CD4-positive, alpha-beta T cell (primary cell): ENCODE measurements around the gene ZDHHC3. TPM values are rescaled to one million over a fixed set of nuclear protein-coding genes. Genes with fewer than 3 reads are reported as not detected.

Source experiments
- ATAC-seq: fragments of 200-7000 bp; cut with Tn5 transposase; one replicate; pipeline ENCODE4 v1.10.0; 2022; ENCODE audit warnings: mild to moderate bottlenecking; ENCODE audit not compliant: poor library complexity
- CTCF ChIA-PET: fragments of 350-600 bp; sonication (Branson Sonifier 250); formaldehyde crosslinking; loops from one replicate; lab custom pipeline; 2021; ENCODE audit warnings: antibody characterized with exemption, inconsistent platforms; lab: Charles Lee
- POLR2A ChIA-PET: fragments of 350-600 bp; sonication (Branson Sonifier 250); formaldehyde crosslinking; loops from one replicate; lab custom pipeline; 2021; ENCODE audit warnings: antibody characterized with exemption, inconsistent platforms; lab: Charles Lee
- DNase-seq, 14 experiments: peaks; one replicate each; pipeline ENCODE4 v3.0.0-alpha.2; 2013 to 2020; ENCODE audit warnings: mixed read lengths in 2 of 14
- H3K27ac ChIP-seq, 2 donors: one replicate each; pipeline versions ENCODE4 v1.5.1 to v1.7.0; 2013; ENCODE audit warnings: low read length in 2 of 2, low read depth in 1 of 2, mild to moderate bottlenecking in 1 of 2
- H3K27me3 ChIP-seq, 2 experiments: 1 replicate in 1 of 2; 2 replicates in 1 of 2; pipeline versions ENCODE4 v1.6.1 to v1.7.0; 2013; ENCODE audit warnings: low read length in 2 of 2, control low read depth in 1 of 2, mild to moderate bottlenecking in 1 of 2, moderate library complexity in 1 of 2; ENCODE audit not compliant: insufficient read depth in 2 of 2, control insufficient read depth in 1 of 2
- H3K36me3 ChIP-seq: one replicate; pipeline ENCODE4 v1.6.1; 2013; ENCODE audit warnings: low read length, control low read depth; ENCODE audit not compliant: insufficient read depth
- H3K4me1 ChIP-seq: one replicate; pipeline ENCODE4 v1.6.1; 2013; ENCODE audit warnings: low read length, control low read depth; ENCODE audit not compliant: insufficient read depth
- H3K4me3 ChIP-seq: one replicate; pipeline ENCODE4 v1.5.1; 2013; ENCODE audit warnings: mild to moderate bottlenecking, low read length, moderate library complexity
- H3K9me3 ChIP-seq, 2 experiments: 1 replicate in 1 of 2; 2 replicates in 1 of 2; pipeline versions ENCODE4 v1.6.1 to v1.7.0; 2013; ENCODE audit warnings: low read length in 2 of 2, mild to moderate bottlenecking in 2 of 2, control low read depth in 1 of 2, moderate library complexity in 1 of 2; ENCODE audit not compliant: control insufficient read depth in 1 of 2, insufficient read depth in 1 of 2
- H3K27ac Mint-ChIP-seq: one replicate; pipeline ENCODE4 v1.8.0; 2020; ENCODE audit warnings: mixed read lengths
- H3K27me3 Mint-ChIP-seq: one replicate; pipeline ENCODE4 v1.8.0; 2021; ENCODE audit warnings: mixed read lengths
- H3K36me3 Mint-ChIP-seq: one replicate; pipeline ENCODE4 v1.8.0; 2021; ENCODE audit warnings: low read depth, mixed read lengths
- H3K4me1 Mint-ChIP-seq: one replicate; pipeline ENCODE4 v1.8.0; 2021; ENCODE audit warnings: low read depth, mixed read lengths
- H3K4me3 Mint-ChIP-seq: one replicate; pipeline ENCODE4 v1.8.0; 2020; ENCODE audit warnings: mild to moderate bottlenecking, mixed read lengths
- H3K9me3 Mint-ChIP-seq: one replicate; pipeline ENCODE4 v1.8.0; 2020; ENCODE audit warnings: mixed read lengths
- intact Hi-C, 2 experiments: fragments of 100-400 bp; cut with DNase I in 1 of 2; cut with micrococcal nuclease in 1 of 2; formaldehyde crosslinking; loops; one replicate each; pipeline versions ENCODE4 v1.15.1 to v1.9.0; 2023 to 2025; cut with DNase I, micrococcal nuclease
- total RNA-seq, 174 experiments: library from RNA in 2 of 174; stranded (reverse) in 2 of 174; gene quantifications; one replicate each; pipeline ENCODE4 v1.2.3 and lab custom pipeline; 2021 to 2026
- TF ChIP-seq, protein P1 (sequence below): fragments of 200-600 bp; IDR thresholded peaks from one replicate; pipeline ENCODE4 v1.8.0; 2022; ENCODE audit warnings: antibody characterized with exemption, mild to moderate bottlenecking

The ZDHHC3 gene
- total RNA-seq, 2 experiments from 2014 or later: 34.4 to 34.6 TPM

DNA sequence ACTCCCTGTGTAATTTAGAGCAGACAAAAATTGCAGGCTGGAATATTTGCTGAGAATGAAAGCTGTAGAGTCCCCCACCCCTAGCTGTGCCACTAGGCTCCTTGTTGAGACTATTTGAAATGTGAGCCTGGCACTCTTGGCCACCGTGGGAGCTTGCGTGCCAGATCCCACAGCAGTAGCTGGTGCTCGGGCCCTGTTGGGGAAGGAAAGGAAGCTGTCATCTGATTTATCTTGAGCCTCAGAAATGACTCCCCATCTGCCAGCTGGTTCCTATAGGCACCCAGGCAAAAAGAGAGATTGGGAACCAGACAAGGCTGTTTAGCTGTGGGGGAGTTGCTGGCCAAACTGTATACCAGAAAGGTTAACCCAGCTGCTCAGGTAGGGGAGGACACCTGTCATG is 26.7 kb upstream of the ZDHHC3 start:
- peaks cover 86% of the 10 kb centered on the region for H3K36me3 Mint-ChIP-seq
- H3K27ac Mint-ChIP-seq: peak overlapping the region; percentile 57
- H3K4me1 Mint-ChIP-seq: peaks cover 38% of the 10 kb centered on the region
- Histone ChIP-seq H3K4me1 (peaks cover 36% of the 10 kb centered on the region), H3K4me3 (no peak overlapping the region), H3K27ac (no peak overlapping the region), H3K27me3 (peaks cover 0 to 2% of the 10 kb centered on the region in 2 experiments), H3K36me3 (peaks cover 55% of the 10 kb centered on the region), H3K9me3 (no peaks in the 10 kb centered on the region)
- ChIA-PET CTCF (interaction anchor here (1.0 kb wide), 1 partner anchor 15 kb away, joined by 3 read pairs; no protein-coding TSS in a partner anchor), POLR2A (interaction anchor here (1.3 kb wide), 1 partner anchor 115 kb away, joined by 3 read pairs; no protein-coding TSS in a partner anchor)
- ATAC-seq (no peak), DNase-seq (no peak)
- no peaks in the 10 kb centered on the region for H3K9me3 Mint-ChIP-seq
- no peaks in the 10 kb centered on the region for H3K27me3 Mint-ChIP-seq
- no peak overlapping the region for H3K4me3 Mint-ChIP-seq
- intact Hi-C loops: no loop called here
- TF ChIP-seq, protein P1, sequence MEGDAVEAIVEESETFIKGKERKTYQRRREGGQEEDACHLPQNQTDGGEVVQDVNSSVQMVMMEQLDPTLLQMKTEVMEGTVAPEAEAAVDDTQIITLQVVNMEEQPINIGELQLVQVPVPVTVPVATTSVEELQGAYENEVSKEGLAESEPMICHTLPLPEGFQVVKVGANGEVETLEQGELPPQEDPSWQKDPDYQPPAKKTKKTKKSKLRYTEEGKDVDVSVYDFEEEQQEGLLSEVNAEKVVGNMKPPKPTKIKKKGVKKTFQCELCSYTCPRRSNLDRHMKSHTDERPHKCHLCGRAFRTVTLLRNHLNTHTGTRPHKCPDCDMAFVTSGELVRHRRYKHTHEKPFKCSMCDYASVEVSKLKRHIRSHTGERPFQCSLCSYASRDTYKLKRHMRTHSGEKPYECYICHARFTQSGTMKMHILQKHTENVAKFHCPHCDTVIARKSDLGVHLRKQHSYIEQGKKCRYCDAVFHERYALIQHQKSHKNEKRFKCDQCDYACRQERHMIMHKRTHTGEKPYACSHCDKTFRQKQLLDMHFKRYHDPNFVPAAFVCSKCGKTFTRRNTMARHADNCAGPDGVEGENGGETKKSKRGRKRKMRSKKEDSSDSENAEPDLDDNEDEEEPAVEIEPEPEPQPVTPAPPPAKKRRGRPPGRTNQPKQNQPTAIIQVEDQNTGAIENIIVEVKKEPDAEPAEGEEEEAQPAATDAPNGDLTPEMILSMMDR: no peak

DNA sequence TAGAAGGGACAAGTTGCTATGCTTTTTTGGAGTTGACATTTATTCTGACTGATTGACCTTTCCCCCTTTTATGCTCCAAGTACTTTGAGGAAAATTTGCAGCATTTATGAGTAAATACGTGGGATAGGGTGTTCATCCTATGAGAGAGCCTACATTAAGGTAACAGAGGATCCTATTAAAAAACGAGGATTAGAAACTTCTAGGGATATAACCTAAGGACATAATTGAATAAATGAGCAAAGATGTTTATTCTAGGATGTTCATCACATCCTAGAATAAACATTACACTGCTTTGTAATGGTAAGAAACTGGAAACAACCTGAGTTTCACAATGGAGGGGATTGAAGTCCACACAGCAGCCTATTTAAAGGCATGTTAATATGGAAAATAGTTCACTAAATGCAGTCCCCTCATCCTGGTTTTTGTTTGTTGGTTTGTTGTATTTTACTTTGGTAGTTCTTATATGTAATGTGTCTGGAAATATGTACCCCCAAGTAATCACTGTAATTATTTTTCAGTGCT is 26.2 kb upstream of the ZDHHC3 start:
- H3K27me3 ChIP-seq: peaks cover 0 to 1% of the 10 kb centered on the region in 2 experiments
- ChIA-PET CTCF (interaction anchor here (1.0 kb wide), 1 partner anchor 15 kb away, joined by 3 read pairs; no protein-coding TSS in a partner anchor), POLR2A (no interaction called here)
- TF ChIP-seq, protein P1: no peak
- Mint-ChIP-seq H3K4me3 (no peak overlapping the region), H3K27me3 (no peaks in the 10 kb centered on the region), H3K36me3 (peaks cover 89% of the 10 kb centered on the region), H3K4me1 (peaks cover 39% of the 10 kb centered on the region), H3K27ac (peak overlapping the region; percentile 57), H3K9me3 (no peaks in the 10 kb centered on the region)
- peaks cover 55% of the 10 kb centered on the region for H3K36me3 ChIP-seq
- DNase-seq (no peak), ATAC-seq (no peak)
- intact Hi-C loops: no loop called here
- no peaks in the 10 kb centered on the region for H3K9me3 ChIP-seq
- peaks cover 35% of the 10 kb centered on the region for H3K4me1 ChIP-seq
- H3K27ac ChIP-seq: no peak overlapping the region
- H3K4me3 ChIP-seq: no peak overlapping the region

DNA sequence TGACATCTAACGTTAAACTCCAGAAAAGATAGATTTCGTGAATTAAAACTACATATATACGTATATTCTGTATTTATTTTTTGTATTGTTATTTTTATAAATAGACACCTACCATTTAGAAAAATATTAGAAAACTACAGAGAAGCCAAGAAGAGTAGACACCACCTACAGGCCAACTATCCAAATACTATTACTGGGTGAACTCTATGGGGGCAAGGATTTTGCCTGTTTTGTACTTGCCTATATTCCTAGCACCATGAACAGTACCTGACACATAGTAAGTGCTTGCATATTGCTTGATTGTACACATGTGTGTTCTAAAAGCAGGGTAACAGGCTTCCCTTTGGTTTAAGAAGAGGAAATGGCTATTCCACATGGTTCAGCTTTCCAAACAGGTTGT is 25.8 kb upstream of the ZDHHC3 start:
- Mint-ChIP-seq H3K4me3 (no peak overlapping the region), H3K4me1 (peaks cover 36% of the 10 kb centered on the region), H3K9me3 (no peaks in the 10 kb centered on the region), H3K36me3 (peaks cover 90% of the 10 kb centered on the region), H3K27me3 (no peaks in the 10 kb centered on the region), H3K27ac (no peak overlapping the region)
- H3K27me3 ChIP-seq: no peaks in the 10 kb centered on the region
- no peak overlapping the region for H3K4me3 ChIP-seq
- DNase-seq (no peak), ATAC-seq (no peak)
- H3K4me1 ChIP-seq: peaks cover 30% of the 10 kb centered on the region
- H3K9me3 ChIP-seq: no peaks in the 10 kb centered on the region
- ChIA-PET CTCF (interaction anchor here (0.7 kb wide), 1 partner anchor 17 kb away, joined by 3 read pairs; no protein-coding TSS in a partner anchor), POLR2A (interaction anchor here (1.6 kb wide), 1 partner anchor 26 kb away, joined by 4 read pairs; the partner anchor contains the start of genes EXOSC7 and ZDHHC3)
- intact Hi-C loops: no loop called here
- TF ChIP-seq, protein P1: no peak
- H3K27ac ChIP-seq: no peak overlapping the region
- H3K36me3 ChIP-seq: peaks cover 56% of the 10 kb centered on the region
